Body of pancreas (tissue), 4 donors: ENCODE measurements around the gene POLA2. TPM values are rescaled to one million over a fixed set of nuclear protein-coding genes. Genes with fewer than 3 reads are reported as not detected.

Experiments
- ATAC-seq: fragments of 150-250 bp; one replicate; pipeline ENCODE4 v1.9.1; 2016
- DNase-seq, 4 donors: peaks; one replicate each; pipeline ENCODE4 v3.0.0-alpha.2; 2019
- H3K27ac ChIP-seq, 4 donors: fragments of 200-600 bp; sonication (generic); 1 replicate in 3 of 4; 2 replicates in 1 of 4; pipeline versions ENCODE4 v1.5.1 to v1.6.1; 2016 to 2019; ENCODE audit warnings: mild to moderate bottlenecking in 1 of 4, mixed read lengths in 1 of 4, moderate library complexity in 1 of 4
- H3K27me3 ChIP-seq, 2 donors: fragments of 200-600 bp; sonication (generic); one replicate each; pipeline ENCODE4 v1.6.0; 2016; ENCODE audit warnings: mild to moderate bottlenecking in 1 of 2
- H3K36me3 ChIP-seq, 2 donors: fragments of 200-600 bp; sonication (generic); replicated peaks in 1 of 2; 2 replicates each; pipeline ENCODE4 v1.5.1; 2016; ENCODE audit warnings: low read depth in 2 of 2; ENCODE audit not compliant: insufficient read depth in 1 of 2
- H3K4me1 ChIP-seq: fragments of 200-600 bp; sonication (generic); one replicate; pipeline ENCODE4 v1.6.0; 2016
- H3K4me3 ChIP-seq, 2 donors: fragments of 200-600 bp; sonication (generic); 1 replicate in 1 of 2; 2 replicates in 1 of 2; pipeline ENCODE4 v1.5.1; 2016 to 2019
- H3K9me3 ChIP-seq, 3 donors: fragments of 200-600 bp; sonication (generic); 1 replicate in 2 of 3; 2 replicates in 1 of 3; pipeline ENCODE4 v1.5.1; 2016
- CTCF ChIP-seq, 7 experiments: fragments of 450-650 bp in 4 of 7; fragments of 200-600 bp in 3 of 7; sonication (generic) in 3 of 7; IDR thresholded peaks; one replicate each; pipeline ENCODE4 v1.5.1; 2016 to 2019; ENCODE audit warnings: antibody characterized with exemption in 7 of 7
- POLR2A ChIP-seq, 3 donors: fragments of 450-650 bp; IDR thresholded peaks; one replicate each; pipeline ENCODE4 v1.6.1; 2016; ENCODE audit warnings: antibody characterized with exemption in 3 of 3, mild to moderate bottlenecking in 2 of 3
- WGBS, 2 donors: methylation state at CpG; one replicate each; pipeline ENCODE4 v1.1.5; 2017; 5-methylcytosine and 5-hydroxymethylcytosine counted together
- intact Hi-C: fragments of 100-400 bp; cut with DNase I; formaldehyde crosslinking; loops from one replicate; pipeline ENCODE4 v1.15.1; 2023
- total RNA-seq, 2 donors: library from RNA; depleted of rRNA; stranded (reverse); fragments of >200 nt; gene quantifications; one replicate each; pipeline ENCODE4 v1.1.0, GENCODE V29; 2016

Gene POLA2
- total RNA-seq, 2 donors from 2014 or later: 7.3 to 19.1 TPM

DNA sequence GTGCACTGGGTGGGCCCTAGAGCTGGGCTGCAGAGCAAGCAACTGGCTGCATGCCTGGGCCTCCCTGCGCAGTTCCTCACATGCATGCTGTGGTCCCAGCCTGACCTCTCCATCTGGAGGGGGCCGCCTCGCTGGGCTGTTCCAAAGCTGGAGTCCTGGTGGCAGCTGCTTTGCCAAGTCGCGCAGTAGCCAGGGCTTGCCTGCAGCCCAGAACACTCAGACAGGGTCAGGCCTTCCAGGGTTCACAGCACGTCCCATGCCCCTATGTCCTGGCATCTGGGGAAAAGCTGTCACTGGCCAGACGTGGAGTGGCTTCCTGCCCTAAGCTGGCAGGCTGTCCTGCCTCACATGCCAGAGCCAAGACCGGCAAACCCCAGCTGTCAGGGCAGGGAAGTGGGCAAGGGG is 36.4 kb downstream of the POLA2 start:
- H3K36me3 ChIP-seq: peaks cover 0 to 9% of the 10 kb centered on the region in 2 donors
- no peak overlapping the region for H3K4me3 ChIP-seq
- ATAC-seq (peak; percentile 58), DNase-seq (peak in 3 of 4 donors; percentile 45 to 53 (median 46))
- H3K27me3 ChIP-seq: no peaks in the 10 kb centered on the region
- 77 to 80% methylated on average over 2 to 8 of the region's 8 CpGs for WGBS, 2 donors
- peak overlapping the region in 1 of 4 donors; percentile 42 for H3K27ac ChIP-seq
- intact Hi-C loops: no loop called here
- TF ChIP-seq CTCF (IDR thresholded peaks at IDR 0.05) (no peak), POLR2A (IDR thresholded peaks at IDR 0.05) (no peak)
- no peaks in the 10 kb centered on the region for H3K9me3 ChIP-seq
- H3K4me1 ChIP-seq: no peaks in the 10 kb centered on the region

GRCh38 chr11:65298655-65299179 is 37.0 kb downstream of the POLA2 start:
- intact Hi-C loops: no loop called here
- Histone ChIP-seq H3K4me1 (no peaks in the 10 kb centered on the region), H3K27ac (peak overlapping the region in 1 of 4 donors; percentile 42)

GRCh38 chr11:65300621-65301275 is 39.0 kb downstream of the POLA2 start:
- no peak for ATAC-seq
- intact Hi-C loops: no loop called here
- Histone ChIP-seq H3K4me3 (no peak overlapping the region), H3K27me3 (no peaks in the 10 kb centered on the region), H3K36me3 (peaks cover 0 to 4% of the 10 kb centered on the region in 2 donors), H3K27ac (no peak overlapping the region), H3K4me1 (peaks cover 14% of the 10 kb centered on the region), H3K9me3 (no peaks in the 10 kb centered on the region)
- WGBS, 2 donors: 80 to 85% methylated on average over 15 to 17 of the region's 17 CpGs
- no peak for DNase-seq
- TF ChIP-seq POLR2A (IDR thresholded peaks at IDR 0.05): no peak
- no peak for TF ChIP-seq CTCF (IDR thresholded peaks at IDR 0.05)

More at GRCh38 chr11:65298655-65299179, 37.0 kb downstream of the POLA2 start:
- TF ChIP-seq POLR2A (IDR thresholded peaks at IDR 0.05): no peak
- no peak for TF ChIP-seq CTCF (IDR thresholded peaks at IDR 0.05)
- H3K27me3 ChIP-seq: no peaks in the 10 kb centered on the region
- peak in 2 of 4 donors; percentile 27 to 34 for DNase-seq
- H3K4me3 ChIP-seq: no peak overlapping the region
- WGBS, 2 donors: 68 to 82% methylated on average over 6 to 12 of the region's 12 CpGs
- H3K9me3 ChIP-seq: no peaks in the 10 kb centered on the region
- H3K36me3 ChIP-seq: peaks cover 0 to 9% of the 10 kb centered on the region in 2 donors
- peak; percentile 16 for ATAC-seq

DNA sequence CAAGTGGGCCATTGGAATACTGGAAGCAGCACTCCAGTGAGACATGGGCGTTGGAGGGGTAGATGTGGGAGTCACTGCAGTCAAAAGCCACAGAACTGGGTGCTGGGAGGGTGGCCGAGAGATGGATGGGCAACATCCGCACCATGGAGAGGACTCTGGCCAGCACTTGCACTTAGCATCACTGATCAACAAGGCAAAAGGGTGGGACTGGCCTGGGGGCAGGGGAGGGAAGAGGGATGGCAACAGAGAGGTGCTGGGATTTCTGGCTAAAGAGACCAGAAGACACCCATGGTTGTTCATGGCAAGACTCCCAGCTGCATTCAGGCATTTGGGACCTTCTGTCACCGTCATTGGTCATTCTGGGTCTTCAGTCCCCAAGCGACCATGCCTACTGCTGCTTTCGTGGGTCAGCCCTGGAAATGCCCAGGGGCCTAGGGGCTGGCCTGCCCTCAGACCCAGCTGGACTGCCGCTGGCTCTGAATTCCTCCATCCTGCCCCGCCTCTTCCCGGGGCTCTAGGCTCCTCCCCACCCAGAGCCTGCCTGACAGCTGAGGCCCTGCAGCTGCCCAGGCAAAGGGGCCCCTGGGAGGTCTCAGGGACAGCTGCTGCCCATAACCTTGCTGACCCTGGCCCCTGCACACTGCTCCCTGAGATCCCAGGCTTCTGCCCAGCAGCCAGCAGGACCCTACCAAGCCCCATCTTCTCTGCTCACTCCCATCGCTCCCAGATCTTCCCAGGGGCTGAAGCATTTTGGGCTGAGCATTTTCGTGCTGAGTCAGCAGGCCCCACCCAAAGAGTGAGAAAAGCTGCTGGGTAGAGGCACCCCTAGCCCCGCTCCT is 39.9 kb downstream of the POLA2 start:
- Histone ChIP-seq H3K4me1 (peaks cover 23% of the 10 kb centered on the region), H3K36me3 (no peaks in the 10 kb centered on the region), H3K4me3 (no peak overlapping the region), H3K27me3 (no peaks in the 10 kb centered on the region), H3K9me3 (no peaks in the 10 kb centered on the region), H3K27ac (no peak overlapping the region)
- DNase-seq (no peak), ATAC-seq (no peak)
- WGBS, 2 donors: 84% methylated on average over 8 to 12 of the region's 12 CpGs
- intact Hi-C loops: no loop called here
- TF ChIP-seq POLR2A (IDR thresholded peaks at IDR 0.05): no peak
- TF ChIP-seq CTCF (IDR thresholded peaks at IDR 0.05): no peak
